ENCODE data around the gene PGAM5.

DNA sequence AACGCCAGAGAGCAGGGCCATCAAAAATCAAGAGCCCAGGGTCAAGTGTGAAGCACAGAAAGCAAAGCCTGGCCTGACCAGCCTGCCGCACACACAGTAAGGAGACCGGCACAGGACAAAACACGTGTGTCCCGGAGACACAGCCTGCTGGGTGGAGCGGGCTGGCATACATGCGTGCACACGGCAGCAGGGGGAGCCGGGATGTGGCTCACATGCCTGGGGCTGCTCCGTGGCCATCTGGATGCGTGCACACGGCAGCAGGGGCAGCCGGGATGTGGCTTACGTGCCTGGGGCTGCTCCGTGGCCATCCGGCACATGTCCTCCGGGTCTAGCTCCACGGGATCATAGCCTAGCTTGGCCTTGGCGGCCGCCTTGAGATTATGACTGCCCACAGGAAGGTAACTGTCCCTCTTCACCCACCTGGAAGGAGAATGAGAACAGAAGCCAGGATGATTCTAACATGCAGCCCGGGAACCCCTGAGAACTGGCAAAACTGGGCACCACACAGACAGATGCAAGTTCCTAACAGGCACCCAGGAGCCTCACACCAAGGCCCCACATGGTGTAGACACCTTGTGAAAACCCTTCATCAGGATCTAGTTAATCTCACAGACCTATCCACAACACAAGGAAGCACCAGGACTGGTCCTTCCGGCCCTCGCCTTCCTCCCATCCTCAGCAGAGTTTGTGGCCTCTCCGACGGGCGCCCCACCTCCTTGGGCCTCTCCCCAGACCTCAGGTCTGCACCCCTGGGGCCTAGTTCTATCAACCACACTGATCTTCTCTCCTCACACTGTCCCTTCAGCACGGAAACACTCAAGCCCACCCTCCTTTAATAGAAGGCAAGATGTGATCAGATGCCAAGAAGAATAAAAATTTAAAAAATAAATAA is 37.1 kb upstream of the PGAM5 start:
- TF ChIP-seq POLR2A (IDR thresholded peaks at IDR 0.05): no peak
- TF ChIP-seq, protein P1, sequence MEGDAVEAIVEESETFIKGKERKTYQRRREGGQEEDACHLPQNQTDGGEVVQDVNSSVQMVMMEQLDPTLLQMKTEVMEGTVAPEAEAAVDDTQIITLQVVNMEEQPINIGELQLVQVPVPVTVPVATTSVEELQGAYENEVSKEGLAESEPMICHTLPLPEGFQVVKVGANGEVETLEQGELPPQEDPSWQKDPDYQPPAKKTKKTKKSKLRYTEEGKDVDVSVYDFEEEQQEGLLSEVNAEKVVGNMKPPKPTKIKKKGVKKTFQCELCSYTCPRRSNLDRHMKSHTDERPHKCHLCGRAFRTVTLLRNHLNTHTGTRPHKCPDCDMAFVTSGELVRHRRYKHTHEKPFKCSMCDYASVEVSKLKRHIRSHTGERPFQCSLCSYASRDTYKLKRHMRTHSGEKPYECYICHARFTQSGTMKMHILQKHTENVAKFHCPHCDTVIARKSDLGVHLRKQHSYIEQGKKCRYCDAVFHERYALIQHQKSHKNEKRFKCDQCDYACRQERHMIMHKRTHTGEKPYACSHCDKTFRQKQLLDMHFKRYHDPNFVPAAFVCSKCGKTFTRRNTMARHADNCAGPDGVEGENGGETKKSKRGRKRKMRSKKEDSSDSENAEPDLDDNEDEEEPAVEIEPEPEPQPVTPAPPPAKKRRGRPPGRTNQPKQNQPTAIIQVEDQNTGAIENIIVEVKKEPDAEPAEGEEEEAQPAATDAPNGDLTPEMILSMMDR (IDR thresholded peaks at IDR 0.05): no peak
- no peak for TF ChIP-seq EP300 (IDR thresholded peaks at IDR 0.05; ENCODE audit: low read depth)

Measured in transverse colon (tissue), 3 donors.